ENCODE measurements around the gene PACSIN2. TPM values are rescaled to one million over a fixed set of nuclear protein-coding genes. Genes with fewer than 3 reads are reported as not detected.

Gene PACSIN2
- polyA plus RNA-seq, 1 donor: 65.3 TPM

DNA sequence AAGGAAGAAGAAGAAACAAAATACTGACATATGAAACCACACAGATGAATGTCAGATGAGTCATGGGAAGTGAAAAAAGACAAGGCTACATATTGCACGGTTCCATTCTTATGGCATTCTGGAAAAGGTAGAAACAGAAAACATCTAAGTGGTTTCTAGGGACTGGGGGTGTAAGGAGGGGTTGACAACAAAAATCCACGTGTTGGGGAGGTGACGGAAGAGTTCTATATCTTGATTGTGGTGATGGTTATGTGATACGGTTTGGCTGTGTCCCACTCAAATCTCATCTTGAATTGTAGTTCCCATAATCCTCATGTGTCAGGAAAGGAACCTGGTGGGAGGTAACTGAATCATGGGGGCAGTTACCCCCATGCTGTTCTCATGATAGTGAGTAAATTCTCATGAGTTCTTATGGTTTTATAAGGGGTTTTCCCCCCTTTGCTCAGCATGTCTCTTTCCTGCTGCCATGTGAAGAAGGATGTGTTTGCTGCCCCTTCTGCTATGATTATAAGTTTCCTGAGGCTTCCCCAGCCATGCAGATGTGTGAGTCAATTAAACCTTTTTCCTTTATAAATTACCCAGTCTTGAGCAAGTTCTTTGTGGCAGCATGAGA is 151.5 kb downstream of the PACSIN2 start:
- no peak for DNase-seq

DNA sequence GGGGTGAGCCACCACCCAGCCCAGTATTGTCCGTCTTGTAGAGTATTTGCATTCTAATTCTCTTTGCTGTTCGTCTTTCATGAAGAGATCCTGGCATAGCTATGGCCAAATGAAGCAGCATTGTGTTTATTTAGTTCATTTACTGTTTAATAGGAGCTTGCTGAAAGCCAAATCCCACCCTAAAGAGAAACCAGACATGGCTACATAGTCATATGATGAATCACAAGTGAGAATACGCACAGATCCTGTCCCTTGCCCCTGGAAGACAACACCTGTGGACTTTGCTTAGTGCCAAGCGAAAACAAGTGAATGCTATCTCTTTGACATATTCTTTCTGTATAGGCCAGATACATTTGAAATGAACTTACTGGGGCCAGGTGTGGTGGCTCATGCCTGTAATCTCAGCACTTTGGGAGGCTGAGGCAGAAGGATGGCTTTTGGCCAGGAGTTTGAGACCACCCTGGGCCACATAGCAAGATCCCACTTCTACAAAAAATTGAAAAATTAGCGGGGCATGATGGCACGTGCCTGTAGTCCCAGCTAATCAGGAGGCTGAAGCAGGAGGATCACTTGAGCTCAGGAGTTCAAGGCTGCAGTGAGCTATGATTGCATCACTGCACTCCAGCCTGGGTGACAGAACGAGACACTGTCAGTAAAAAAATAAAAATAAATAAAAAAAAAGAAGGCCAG is 152.8 kb downstream of the PACSIN2 start:
- no peak for DNase-seq

DNA sequence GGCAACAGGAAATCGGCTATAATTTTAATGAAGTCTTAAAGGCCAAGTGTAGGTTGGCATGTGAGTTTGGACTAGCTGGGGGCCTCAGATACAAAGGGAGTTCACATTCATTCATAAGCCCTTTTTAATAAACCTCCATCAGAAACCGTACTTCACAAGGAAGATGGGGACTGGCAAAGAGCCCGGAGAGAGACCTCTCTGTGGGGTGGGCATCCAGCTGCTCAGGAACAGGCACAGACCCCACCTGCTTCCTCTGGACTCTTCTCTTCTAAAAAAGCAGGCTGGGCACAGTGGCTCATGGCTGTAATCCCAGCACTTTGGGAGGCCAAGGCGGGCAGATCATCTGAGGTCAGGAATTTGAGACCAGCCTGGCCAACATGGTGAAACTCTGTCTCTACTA is 154.0 kb downstream of the PACSIN2 start:
- no peak for DNase-seq

DNA sequence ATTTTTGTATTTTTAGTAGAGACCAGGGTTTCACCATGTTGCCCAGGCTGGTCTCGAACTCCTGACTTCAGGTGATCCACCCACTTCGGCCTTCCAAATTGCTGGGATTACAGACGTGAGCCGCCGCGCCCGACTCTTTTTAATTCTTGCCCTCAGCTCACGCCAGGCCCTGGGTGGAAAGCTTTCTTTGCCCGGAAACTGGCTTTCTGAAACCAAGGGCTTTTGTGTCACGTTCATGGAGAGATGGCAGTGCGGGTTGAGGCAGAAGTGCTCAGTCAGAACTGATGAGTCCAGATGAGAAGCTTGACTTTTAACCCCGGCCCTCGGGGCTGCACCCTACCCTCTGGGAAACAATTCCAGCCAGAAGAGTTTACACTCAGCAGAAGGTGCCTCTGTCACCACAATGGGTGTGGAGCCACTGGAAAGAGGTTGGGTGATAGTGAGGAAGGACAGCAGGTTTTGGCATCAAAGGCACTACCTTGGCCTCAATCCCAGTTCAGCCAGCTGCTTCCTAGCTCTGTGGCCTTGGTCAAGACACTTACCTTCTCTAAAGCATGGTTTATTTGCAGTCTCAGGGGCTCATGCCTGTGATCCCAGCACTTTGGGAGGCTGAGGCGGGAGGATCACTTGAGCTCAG is 157.0 kb downstream of the PACSIN2 start:
- no peak for DNase-seq

DNA sequence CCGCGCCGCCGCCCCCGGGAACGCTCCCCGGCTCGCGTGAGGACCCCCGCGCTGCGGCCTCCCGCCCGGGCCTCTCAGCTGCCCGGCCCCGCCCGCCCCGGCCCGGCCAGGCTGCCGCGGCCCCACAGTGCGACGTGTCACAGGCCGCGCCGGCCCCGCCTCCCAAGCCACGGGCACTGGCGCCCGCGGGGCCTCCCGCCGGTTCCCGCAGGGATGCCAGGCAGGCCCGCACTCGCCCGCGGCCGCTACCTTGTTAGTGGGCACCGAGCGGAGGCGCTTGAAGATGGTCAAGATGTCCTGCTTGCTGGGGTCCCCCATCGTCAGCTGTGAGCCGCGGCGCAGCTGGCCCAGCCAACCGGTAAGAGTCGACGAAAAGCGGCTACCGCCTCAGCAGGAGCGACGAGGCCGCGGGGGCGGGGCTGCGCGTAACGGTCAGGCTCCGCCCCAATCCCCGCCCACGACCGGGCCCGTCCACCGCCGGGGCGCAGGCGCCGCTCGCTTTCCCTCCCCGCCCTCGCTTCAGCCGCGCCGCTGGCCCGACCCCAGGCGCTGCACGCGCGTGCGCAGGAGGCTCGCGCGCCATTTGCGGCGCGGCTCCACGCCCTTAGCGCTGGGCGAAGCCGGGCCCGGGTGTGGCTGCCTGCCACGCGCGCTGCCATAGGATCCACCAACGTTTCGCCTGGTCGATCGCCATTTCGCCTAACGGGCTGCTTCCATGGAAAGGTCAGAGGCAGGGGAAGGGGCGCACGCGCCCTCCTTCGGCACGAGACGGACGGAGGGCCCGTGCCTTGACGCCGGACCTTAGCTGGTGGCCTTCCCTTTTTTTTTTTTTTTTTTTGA is 157.9 kb downstream of the PACSIN2 start, which contains the start of gene ARFGAP3:
TSS of gene ARFGAP3 (minus strand) at position 409 of the 840 bp plus-strand sequence. CDS start at position 318, 91 bp downstream.
- peak; percentile 92 for DNase-seq

DNA sequence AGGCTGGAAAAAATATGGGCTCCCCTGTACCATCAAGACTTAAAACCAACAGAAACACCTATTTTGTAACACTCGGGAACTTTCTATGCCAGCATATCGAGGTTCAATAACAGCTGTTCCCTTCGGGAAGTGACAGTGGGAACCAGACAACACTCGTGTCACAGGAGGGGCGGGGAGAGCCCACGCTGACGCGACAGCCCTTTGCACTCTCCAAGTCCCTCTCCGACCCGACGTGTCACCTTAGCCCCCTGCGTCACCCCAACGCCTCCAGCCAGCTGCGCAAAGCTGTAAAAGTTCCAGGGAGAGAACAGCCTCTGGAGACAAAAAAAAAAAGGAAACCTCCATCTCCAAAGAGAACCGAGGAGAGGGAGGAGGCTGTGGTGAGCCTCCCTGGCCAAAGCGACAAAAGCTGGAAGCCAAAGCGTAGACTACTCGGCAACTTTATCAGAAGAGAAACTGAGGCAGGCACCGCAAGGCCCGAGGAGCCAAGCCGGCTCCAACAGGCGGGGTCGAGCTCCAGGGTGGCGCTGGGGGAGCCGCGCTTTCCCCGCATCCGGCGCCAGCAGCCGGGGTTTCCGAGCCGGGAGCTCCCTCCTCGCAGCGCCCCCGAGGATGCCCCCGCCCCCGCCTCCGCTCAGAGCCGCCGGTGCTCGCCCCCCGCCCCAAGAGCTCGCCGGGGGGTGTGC is 158.6 kb downstream of the PACSIN2 start:
- DNase-seq: peak; percentile 40

DNA sequence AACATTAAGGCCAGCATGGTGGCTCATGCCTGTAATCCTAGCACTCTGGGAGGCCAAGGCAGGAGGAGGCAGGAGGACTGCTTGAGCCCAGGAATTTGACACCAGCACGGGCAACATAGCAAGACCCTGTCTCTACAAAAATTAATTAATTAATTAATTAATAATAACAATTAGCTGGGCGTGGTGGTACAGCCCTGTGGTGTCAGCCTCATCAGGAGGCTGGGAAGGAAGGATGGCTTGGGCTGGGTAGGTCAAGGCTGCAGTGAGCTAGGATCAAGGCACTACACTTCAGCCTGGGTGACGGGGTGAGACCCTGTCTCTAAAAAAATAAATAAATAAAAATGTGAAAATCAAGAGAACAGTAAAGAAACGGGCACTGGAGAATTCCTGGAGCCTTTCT is 159.2 kb downstream of the PACSIN2 start:
- DNase-seq: no peak

DNA sequence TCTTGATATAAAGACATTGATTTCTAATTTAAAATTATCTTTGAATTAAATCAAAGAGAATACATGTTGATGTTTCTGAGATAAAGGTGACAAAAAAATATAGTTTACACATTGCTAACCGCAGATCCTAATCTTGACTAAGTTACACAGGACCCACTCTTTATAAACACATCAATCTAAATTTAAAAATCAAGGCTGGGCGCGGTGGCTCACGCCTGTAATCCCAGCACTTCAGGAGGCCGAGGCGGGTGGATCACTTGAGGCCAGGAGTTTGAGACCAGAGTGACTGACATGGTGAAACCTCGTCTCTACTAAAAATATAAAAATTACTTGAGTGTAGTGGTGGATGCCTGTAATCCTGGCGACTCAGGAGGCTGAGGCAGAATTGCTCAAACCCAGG is 159.7 kb downstream of the PACSIN2 start:
- no peak for DNase-seq

DNA sequence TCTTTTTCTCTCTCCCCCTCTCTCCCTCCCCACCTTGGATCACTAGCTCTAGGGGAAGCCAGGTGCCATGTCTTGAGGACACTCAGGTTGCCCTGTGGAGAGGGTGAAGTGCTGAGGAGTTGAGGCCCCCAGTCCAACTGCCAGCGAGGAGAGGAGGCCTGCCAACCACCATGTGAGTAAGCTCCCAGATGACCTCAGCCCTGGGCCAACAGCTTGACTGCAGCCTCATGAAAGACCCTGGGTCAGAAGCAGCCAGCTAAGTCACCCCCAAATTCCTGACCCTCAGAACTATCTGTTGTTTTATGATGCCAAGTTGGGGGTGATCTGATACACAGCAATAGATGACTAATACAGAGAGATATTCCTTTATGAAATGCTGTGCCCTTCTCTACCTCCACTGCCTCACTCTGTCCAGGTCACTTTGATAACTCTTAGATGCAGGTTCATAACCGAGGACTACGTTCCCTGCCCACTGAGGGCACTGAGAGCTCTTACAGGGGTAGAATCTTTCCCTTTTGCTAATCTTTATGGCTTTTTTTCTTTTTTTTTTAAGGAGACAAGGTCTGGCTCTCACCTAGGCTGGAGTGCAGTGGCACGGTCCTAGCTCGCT is 165.9 kb downstream of the PACSIN2 start:
- DNase-seq: no peak

DNA sequence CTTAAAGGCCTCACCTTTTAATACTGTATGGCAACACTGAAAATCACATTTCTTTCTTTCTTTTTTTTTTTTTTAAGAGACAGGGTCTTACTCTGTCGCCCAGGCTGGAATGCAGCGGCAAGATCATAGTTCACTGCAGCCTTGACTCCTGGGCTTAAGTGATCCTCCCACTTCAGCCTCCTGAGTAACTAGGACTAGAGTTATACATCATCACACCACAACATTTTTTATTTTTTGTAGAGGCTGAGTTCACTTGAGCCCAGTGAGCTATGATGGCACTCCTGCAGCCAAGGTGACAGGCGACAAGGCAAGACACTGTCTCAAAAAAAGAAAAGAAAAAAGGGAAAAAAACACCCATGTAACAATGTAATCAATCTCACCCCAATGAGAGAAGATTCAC is 167.8 kb downstream of the PACSIN2 start:
- DNase-seq: no peak

DNA sequence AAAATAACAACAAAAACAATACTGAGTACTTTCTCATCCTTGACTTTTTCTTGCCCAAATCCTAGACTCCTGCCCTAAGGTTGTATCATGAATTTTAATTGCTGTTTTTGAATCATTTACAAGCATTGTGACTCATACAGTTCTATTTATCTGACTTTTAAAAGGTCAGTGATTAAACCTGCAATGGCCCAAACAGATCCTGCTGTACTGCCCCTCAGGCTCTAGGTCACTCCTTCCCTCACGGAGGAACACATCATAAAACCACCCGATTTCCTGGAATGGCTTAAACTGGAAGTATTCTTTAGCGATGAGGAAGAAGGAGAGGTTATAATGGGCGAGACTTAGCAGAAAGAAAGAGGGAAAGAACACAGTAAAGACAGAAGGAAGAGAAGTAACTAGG is 170.2 kb downstream of the PACSIN2 start:
- DNase-seq: no peak

DNA sequence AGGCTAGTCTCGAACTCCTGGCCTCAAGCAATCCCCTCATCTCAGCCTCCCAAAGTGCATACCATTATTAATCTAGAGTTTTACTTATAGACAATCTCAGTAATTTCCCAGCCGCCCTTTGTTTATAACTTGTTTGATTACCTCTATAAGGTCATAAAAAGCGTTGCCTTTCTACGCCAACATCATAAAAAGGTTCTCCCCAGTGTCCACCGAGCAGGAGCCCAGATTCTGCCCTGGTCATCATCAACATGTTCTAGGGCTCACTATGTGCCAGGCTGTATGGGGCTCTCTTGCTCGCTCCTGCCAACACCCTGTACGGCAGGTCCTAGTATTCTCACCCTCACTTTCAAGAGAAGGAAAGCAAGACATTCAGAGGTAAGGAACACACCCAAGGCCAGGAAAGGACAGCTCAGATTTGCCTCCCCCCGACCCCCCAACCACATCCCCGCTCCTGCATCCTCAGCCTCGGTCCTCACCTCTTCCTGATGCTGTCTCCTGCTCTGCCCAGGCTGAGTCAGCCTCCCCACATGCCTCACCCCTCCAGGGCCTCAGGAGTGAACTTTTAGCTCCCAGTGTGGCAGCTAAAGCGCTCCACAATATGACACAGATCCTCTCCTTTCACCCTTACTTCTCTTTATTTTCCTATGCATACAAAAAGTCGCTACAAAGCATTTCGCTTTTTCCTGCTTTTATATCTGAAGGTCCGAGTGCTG is 172.1 kb downstream of the PACSIN2 start:
- DNase-seq: no peak

DNA sequence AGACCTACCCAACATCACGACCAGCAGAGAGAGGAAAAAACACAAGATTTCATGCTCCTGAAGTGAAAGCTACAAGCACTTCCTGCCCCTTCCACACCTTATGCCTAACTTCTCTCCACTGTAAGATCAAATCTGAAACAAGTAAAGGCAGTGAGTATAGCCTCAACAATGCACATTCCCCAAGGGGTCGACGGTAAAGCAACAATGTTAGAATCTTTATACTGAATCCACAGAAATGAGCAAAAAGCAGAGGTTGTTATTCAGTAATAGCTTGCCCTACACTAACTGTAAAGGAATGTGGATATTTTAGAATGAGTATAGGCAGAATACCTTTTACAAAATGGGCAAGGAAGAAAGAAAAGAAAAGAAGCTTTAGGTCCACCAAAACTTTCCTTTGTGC is 173.5 kb downstream of the PACSIN2 start:
- DNase-seq: no peak

DNA sequence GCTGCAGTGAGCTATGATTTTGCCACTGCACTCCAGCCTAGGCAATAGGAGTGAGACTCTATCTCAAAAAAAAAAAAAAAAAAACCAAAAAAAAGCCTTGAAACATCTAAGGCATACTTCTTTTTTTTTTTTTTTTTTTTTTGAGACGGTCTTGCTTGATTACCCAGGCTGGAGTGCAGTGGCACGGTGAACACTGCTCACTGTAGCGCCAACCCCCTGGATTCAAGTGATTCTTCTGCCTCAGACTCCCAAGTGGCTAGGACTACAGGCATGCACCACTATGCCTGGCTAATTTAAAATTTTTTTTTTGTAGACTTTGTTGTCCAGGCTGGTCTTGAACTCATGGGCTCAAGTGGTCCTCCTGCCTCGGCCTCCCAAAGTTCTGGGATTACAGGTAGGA is 177.4 kb downstream of the PACSIN2 start:
- DNase-seq: no peak

DNA sequence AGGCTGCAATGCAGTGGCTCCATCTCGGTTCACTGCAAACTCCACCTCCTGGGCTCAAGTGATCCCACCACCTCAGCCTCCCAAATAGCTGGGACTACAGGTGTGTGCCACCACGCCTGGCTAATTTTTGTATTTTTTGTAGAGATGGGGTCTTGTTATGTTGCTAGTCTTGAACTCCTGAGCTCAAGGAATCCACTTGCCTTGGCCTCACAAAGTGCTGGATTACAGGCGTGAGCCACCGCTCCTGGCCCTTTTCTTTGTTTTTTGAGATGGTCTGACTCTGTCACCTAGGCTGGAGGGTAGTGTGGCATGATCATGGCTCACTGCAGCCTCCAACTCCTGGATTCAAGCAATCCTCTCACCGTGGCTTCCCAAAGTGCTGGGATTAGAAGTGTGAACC is 178.9 kb downstream of the PACSIN2 start:
- DNase-seq: no peak

DNA sequence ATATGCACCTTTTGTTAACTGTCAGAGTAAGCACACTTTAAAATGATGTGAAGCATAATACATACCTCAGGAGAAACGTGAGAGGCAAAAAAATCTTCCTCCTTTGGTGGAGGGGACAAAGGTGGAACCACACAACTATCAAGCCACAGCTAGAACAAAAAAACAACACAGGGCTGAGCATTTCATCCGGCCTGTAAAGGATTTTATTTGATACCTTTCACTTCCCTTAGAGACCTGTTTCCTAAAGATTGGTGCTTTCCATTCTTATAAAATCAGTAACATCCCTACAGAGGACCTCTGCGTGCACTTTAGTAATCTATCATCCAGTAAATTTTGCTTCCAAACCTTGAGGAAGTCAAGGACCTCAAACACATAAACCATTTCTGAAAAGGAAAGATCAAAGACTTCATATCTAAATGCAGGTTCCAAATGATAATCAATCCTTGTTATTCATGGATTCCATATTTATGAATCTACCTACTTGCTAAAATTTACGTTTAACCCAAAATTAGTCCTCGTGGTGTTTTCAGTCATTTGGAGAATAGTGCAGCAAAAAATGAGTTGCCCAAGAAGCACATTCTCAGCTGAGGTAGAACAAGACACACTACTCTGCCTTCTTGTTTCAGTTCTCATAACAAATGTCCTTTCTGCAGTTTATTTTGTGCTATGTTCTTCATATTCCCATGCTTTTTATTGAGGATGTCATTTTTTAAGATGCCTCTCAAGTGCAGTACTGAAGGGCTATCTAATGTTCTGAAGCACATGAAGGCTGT is 180.6 kb downstream of the PACSIN2 start:
- no peak for DNase-seq

DNA sequence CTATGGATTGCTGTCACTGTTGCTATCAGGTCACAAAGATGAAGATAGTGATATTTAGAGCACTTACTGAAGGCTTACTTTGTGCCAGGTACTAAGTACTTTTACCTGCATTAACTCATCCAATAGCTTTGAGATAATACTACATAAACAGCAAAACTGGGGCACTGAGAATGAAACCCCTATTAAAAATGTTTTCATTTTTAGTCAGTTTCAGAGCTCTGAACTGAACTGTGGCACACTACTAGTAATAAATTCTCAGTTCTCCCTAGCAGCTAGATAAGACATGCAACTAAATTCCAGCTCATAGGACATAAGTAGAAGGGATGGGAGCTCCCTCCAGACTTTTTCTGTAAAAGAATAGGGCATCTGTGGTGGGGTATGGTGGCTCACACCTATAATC is 181.8 kb downstream of the PACSIN2 start:
- no peak for DNase-seq

DNA sequence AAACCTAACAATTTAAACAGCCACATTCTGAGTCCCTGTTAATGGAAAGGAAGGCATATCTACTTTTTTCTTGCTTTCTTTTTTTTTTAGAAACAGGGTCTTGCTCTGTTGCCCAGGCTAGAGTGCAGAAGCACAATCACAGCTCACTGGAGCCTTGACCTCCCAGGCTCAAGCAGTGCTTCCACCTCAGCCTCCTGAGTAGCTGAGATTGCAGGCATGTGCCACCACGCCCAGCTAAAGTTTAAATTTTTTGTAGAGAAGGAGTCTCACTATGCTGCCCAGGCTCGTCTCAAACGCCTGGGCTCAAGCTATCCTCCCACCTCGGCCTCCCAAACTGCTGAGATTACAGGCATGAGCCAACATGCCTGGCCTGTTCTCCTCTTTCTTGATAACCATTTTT is 183.2 kb downstream of the PACSIN2 start:
- DNase-seq: no peak

DNA sequence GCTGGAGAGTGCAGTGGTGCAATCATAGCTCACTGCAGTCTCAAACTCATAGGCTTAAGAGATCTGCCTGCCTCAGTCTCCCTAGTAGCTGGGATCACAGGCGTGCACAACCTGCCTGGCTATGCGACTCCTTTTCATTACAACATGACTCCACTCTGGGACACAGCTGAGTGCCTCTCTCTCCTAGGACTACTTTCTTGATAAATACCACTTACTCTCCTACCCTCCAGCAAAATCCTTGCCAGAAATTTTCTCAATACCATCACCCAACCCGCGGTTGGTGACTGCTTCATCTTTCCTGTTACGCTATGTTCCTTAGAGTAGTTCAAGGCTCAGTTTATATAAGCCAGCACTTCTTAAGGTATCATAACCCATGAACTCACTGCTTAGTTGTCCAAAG is 184.8 kb downstream of the PACSIN2 start:
- DNase-seq: no peak

DNA sequence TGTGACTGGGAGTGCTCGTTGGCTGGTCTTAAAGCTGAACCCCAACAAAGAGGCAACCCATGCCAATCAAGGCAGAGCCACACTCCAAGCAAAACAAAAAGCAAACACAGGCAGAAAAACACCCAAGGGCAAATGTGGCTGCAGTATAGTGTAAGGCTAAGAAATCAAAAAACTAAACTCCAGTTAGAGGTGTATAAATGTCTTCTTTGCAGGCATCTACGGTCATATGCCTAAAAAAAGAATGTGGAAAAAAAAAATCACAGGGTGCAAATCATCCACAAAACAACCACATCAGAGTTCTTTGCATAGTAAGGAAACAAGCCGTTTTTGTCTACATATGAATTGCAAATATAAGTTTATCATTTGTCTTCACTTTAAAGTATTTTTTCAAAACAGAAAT is 185.6 kb downstream of the PACSIN2 start:
- no peak for DNase-seq
